Neural progenitor cell (in vitro differentiated cells): ENCODE data around the gene COG4. TPM values are rescaled to one million over a fixed set of nuclear protein-coding genes. Genes with fewer than 3 reads are reported as not detected.

Experiments
- DNase-seq: peaks from one replicate; pipeline ENCODE4 v3.0.0-alpha.2; 2016; ENCODE audit warnings: low spot score
- H2AFZ ChIP-seq: fragments of 200-600 bp; sonication (generic); replicated peaks from 2 replicates; pipeline ENCODE4 v1.6.1; 2016; ENCODE audit warnings: antibody characterized with exemption
- H3F3A ChIP-seq: fragments of 200-600 bp; sonication (generic); 2 replicates; pipeline ENCODE4 v1.6.1; 2016; ENCODE audit warnings: antibody characterized with exemption, low read depth
- H3K27ac ChIP-seq: fragments of 200-600 bp; sonication (generic); 2 replicates; pipeline ENCODE4 v1.5.1; 2016; ENCODE audit warnings: mild to moderate bottlenecking
- H3K27me3 ChIP-seq: fragments of 200-600 bp; sonication (generic); 2 replicates; pipeline ENCODE4 v1.6.1; 2016; ENCODE audit warnings: mild to moderate bottlenecking, moderate library complexity
- H3K36me3 ChIP-seq: fragments of 200-600 bp; sonication (generic); 2 replicates; pipeline ENCODE4 v1.5.1; 2016
- H3K4me1 ChIP-seq: fragments of 200-600 bp; sonication (generic); 2 replicates; pipeline ENCODE4 v1.6.1; 2016; ENCODE audit warnings: mixed run types
- H3K4me2 ChIP-seq: fragments of 200-600 bp; sonication (generic); 2 replicates; pipeline ENCODE4 v1.6.1; 2016
- H3K4me3 ChIP-seq: fragments of 200-600 bp; sonication (generic); 2 replicates; pipeline ENCODE4 v1.5.1; 2016
- H3K79me2 ChIP-seq: fragments of 200-600 bp; sonication (generic); 2 replicates; pipeline ENCODE4 v1.6.1; 2016; ENCODE audit warnings: low read depth
- H3K9ac ChIP-seq: fragments of 200-600 bp; sonication (generic); 2 replicates; pipeline ENCODE4 v1.6.1; 2016
- H3K9me3 ChIP-seq: fragments of 200-600 bp; sonication (generic); 2 replicates; pipeline ENCODE4 v1.5.1; 2016; ENCODE audit warnings: low read depth
- H4K20me1 ChIP-seq: fragments of 200-600 bp; sonication (generic); 2 replicates; pipeline ENCODE4 v1.6.1; 2016; ENCODE audit warnings: low read depth
- H3K27ac Mint-ChIP-seq: 3 replicates; pipeline ENCODE4 v1.8.0; 2021; ENCODE audit warnings: mixed read lengths
- H3K27me3 Mint-ChIP-seq: 2 replicates; pipeline ENCODE4 v1.8.0; 2022; ENCODE audit warnings: low read depth, mild to moderate bottlenecking, inconsistent platforms, moderate library complexity, mixed read lengths; ENCODE audit not compliant: insufficient read depth
- H3K36me3 Mint-ChIP-seq: 3 replicates; pipeline ENCODE4 v1.8.0; 2021; ENCODE audit warnings: mixed read lengths
- H3K4me1 Mint-ChIP-seq: 3 replicates; pipeline ENCODE4 v1.8.0; 2021; ENCODE audit warnings: mixed read lengths
- H3K4me3 Mint-ChIP-seq: 3 replicates; pipeline ENCODE4 v1.8.0; 2021; ENCODE audit warnings: mild to moderate bottlenecking, moderate library complexity, mixed read lengths
- H3K9me3 Mint-ChIP-seq: 3 replicates; pipeline ENCODE4 v1.8.0; 2020; ENCODE audit warnings: mixed read lengths
- EZH2 ChIP-seq: fragments of 200-600 bp; sonication (generic); IDR thresholded peaks from 2 replicates; pipeline ENCODE4 v1.6.1; 2017; ENCODE audit warnings: antibody characterized with exemption, mild to moderate bottlenecking, moderate library complexity
- EZH2phosphoT487 ChIP-seq: fragments of 200-600 bp; sonication (generic); IDR thresholded peaks from 2 replicates; pipeline ENCODE4 v1.6.1; 2017; ENCODE audit warnings: antibody characterized with exemption
- total RNA-seq: library from RNA; depleted of rRNA; stranded (reverse); fragments of >200 nt; gene quantifications from 2 replicates; pipeline ENCODE4 v1.2.3, GENCODE V29; 2015; ENCODE audit warnings: low replicate concordance
- TF ChIP-seq, protein P1 (sequence below): fragments of 200-600 bp; sonication (generic); IDR thresholded peaks from 2 replicates; pipeline ENCODE4 v1.5.1; 2017; ENCODE audit warnings: antibody characterized with exemption, mild to moderate bottlenecking

The COG4 gene
- total RNA-seq, 1 donor from 2014 or later: 62.4 TPM

GRCh38 chr16:70467608-70468007 is 55.7 kb downstream of the COG4 start:
- Histone ChIP-seq H3K36me3 (no peaks in the 10 kb centered on the region), H3K27me3 (no peaks in the 10 kb centered on the region)
- H3K9me3 Mint-ChIP-seq: no peaks in the 10 kb centered on the region

GRCh38 chr16:70467113-70467512 is 56.2 kb downstream of the COG4 start:
- H3K36me3 Mint-ChIP-seq: no peaks in the 10 kb centered on the region
- no peaks in the 10 kb centered on the region for H3F3A ChIP-seq
- no peaks in the 10 kb centered on the region for H4K20me1 ChIP-seq
- H3K4me1 ChIP-seq: no peaks in the 10 kb centered on the region
- peak overlapping the region; percentile 52 for H3K9ac ChIP-seq
- H3K9me3 Mint-ChIP-seq: no peaks in the 10 kb centered on the region
- no peaks in the 10 kb centered on the region for H3K27me3 ChIP-seq
- no peaks in the 10 kb centered on the region for H3K79me2 ChIP-seq
- no peak overlapping the region for H2AFZ ChIP-seq
- H3K4me3 Mint-ChIP-seq: no peak overlapping the region
- TF ChIP-seq, protein P1, sequence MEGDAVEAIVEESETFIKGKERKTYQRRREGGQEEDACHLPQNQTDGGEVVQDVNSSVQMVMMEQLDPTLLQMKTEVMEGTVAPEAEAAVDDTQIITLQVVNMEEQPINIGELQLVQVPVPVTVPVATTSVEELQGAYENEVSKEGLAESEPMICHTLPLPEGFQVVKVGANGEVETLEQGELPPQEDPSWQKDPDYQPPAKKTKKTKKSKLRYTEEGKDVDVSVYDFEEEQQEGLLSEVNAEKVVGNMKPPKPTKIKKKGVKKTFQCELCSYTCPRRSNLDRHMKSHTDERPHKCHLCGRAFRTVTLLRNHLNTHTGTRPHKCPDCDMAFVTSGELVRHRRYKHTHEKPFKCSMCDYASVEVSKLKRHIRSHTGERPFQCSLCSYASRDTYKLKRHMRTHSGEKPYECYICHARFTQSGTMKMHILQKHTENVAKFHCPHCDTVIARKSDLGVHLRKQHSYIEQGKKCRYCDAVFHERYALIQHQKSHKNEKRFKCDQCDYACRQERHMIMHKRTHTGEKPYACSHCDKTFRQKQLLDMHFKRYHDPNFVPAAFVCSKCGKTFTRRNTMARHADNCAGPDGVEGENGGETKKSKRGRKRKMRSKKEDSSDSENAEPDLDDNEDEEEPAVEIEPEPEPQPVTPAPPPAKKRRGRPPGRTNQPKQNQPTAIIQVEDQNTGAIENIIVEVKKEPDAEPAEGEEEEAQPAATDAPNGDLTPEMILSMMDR: no peak
- no peak for TF ChIP-seq EZH2
- no peak for TF ChIP-seq EZH2phosphoT487
- peaks cover 6% of the 10 kb centered on the region for H3K4me1 Mint-ChIP-seq
- peaks cover 3% of the 10 kb centered on the region for H3K27me3 Mint-ChIP-seq
- H3K9me3 ChIP-seq: no peaks in the 10 kb centered on the region
- no peak overlapping the region for H3K4me2 ChIP-seq
- no peaks in the 10 kb centered on the region for H3K36me3 ChIP-seq
- DNase-seq: no peak
- H3K27ac Mint-ChIP-seq: no peak overlapping the region
- H3K27ac ChIP-seq: no peak overlapping the region
- H3K4me3 ChIP-seq: no peak overlapping the region

More at GRCh38 chr16:70467608-70468007, 55.7 kb downstream of the COG4 start:
- H3K9ac ChIP-seq: peak overlapping the region; percentile 52
- H3K27ac ChIP-seq: no peak overlapping the region
- H3K36me3 Mint-ChIP-seq: no peaks in the 10 kb centered on the region
- H3K79me2 ChIP-seq: no peaks in the 10 kb centered on the region
- H3K27me3 Mint-ChIP-seq: peaks cover 3% of the 10 kb centered on the region
- H3K4me1 Mint-ChIP-seq: peaks cover 6% of the 10 kb centered on the region
- H3K4me1 ChIP-seq: no peaks in the 10 kb centered on the region
- TF ChIP-seq, protein P1: no peak
- TF ChIP-seq EZH2: no peak
- TF ChIP-seq EZH2phosphoT487: no peak
- DNase-seq: no peak
- H3K27ac Mint-ChIP-seq: no peak overlapping the region
- H2AFZ ChIP-seq: no peak overlapping the region
- no peak overlapping the region for H3K4me3 ChIP-seq
- no peaks in the 10 kb centered on the region for H3K9me3 ChIP-seq
- H4K20me1 ChIP-seq: no peaks in the 10 kb centered on the region
- H3K4me3 Mint-ChIP-seq: peak overlapping the region; percentile 53
- no peak overlapping the region for H3K4me2 ChIP-seq
- no peaks in the 10 kb centered on the region for H3F3A ChIP-seq

- no peaks in the 10 kb centered on the region for H3K27me3 ChIP-seq
- no peaks in the 10 kb centered on the region for H3K36me3 ChIP-seq
- no peaks in the 10 kb centered on the region for H4K20me1 ChIP-seq
- no peaks in the 10 kb centered on the region for H3K9me3 ChIP-seq
- H3K27ac Mint-ChIP-seq: no peak overlapping the region
- peaks cover 6% of the 10 kb centered on the region for H3K4me1 Mint-ChIP-seq
- no peaks in the 10 kb centered on the region for H3K36me3 Mint-ChIP-seq
- H3K4me2 ChIP-seq: no peak overlapping the region
- H3K79me2 ChIP-seq: no peaks in the 10 kb centered on the region
- H3K4me3 Mint-ChIP-seq: no peak overlapping the region
- no peak for TF ChIP-seq EZH2phosphoT487
- no peak for TF ChIP-seq EZH2
- TF ChIP-seq, protein P1: no peak
- no peaks in the 10 kb centered on the region for H3K9me3 Mint-ChIP-seq
- no peak overlapping the region for H2AFZ ChIP-seq
- peaks cover 3% of the 10 kb centered on the region for H3K27me3 Mint-ChIP-seq
- DNase-seq: no peak
- peak overlapping the region; percentile 37 for H3K9ac ChIP-seq
- no peak overlapping the region for H3K27ac ChIP-seq
- no peak overlapping the region for H3K4me3 ChIP-seq
- no peaks in the 10 kb centered on the region for H3F3A ChIP-seq
- H3K4me1 ChIP-seq: no peaks in the 10 kb centered on the region
Measured at GRCh38 chr16:70466805-70467076, 56.6 kb downstream of the COG4 start.
